H9 (cell line): ENCODE measurements around the gene GMNC. TPM values are rescaled to one million over a fixed set of nuclear protein-coding genes. Genes with fewer than 3 reads are reported as not detected.

Experiments used
- DNase-seq: peaks from one replicate; pipeline ENCODE4 v3.0.0-alpha.2; 2017
- H2AFZ ChIP-seq: one replicate; pipeline ENCODE4 v1.6.1; 2013; ENCODE audit warnings: mild to moderate bottlenecking, low read length, control low read depth, moderate library complexity
- H2AK5ac ChIP-seq: 2 replicates; pipeline ENCODE4 v1.6.1; 2013; ENCODE audit warnings: low read length, control low read depth, mixed read lengths; ENCODE audit not compliant: insufficient read length
- H2BK120ac ChIP-seq: one replicate; pipeline ENCODE4 v1.6.1; 2013; ENCODE audit warnings: low read depth, mild to moderate bottlenecking, low read length, control low read depth, inconsistent platforms; ENCODE audit not compliant: poor library complexity, severe bottlenecking
- H2BK12ac ChIP-seq: 2 replicates; pipeline ENCODE4 v1.6.1; 2013; ENCODE audit warnings: low read length, control low read depth, mixed read lengths, low read depth; ENCODE audit not compliant: insufficient read length
- H2BK15ac ChIP-seq: 2 replicates; pipeline ENCODE4 v1.6.1; 2013; ENCODE audit warnings: low read depth, low read length, control low read depth
- H2BK20ac ChIP-seq: one replicate; pipeline ENCODE4 v1.6.1; 2013; ENCODE audit warnings: low read depth, mild to moderate bottlenecking, low read length, control low read depth, inconsistent platforms; ENCODE audit not compliant: poor library complexity, severe bottlenecking
- H2BK5ac ChIP-seq: 2 replicates; pipeline ENCODE4 v1.6.1; 2013; ENCODE audit warnings: low read length, control low read depth, mixed read lengths; ENCODE audit not compliant: insufficient read length
- H3K14ac ChIP-seq: 2 replicates; pipeline ENCODE4 v1.6.1; 2013; ENCODE audit warnings: low read length, control low read depth; ENCODE audit not compliant: insufficient read depth
- H3K18ac ChIP-seq: 2 replicates; pipeline ENCODE4 v1.6.1; 2013; ENCODE audit warnings: low read depth, mild to moderate bottlenecking, mixed read lengths, low read length, control low read depth; ENCODE audit not compliant: insufficient read length
- H3K23ac ChIP-seq: 2 replicates; pipeline ENCODE4 v1.6.1; 2013; ENCODE audit warnings: low read length, control low read depth, mixed read lengths, low read depth; ENCODE audit not compliant: insufficient read length
- H3K23me2 ChIP-seq: 2 replicates; pipeline ENCODE4 v1.6.1; 2013; ENCODE audit warnings: low read depth, mild to moderate bottlenecking, mixed read lengths, low read length, control low read depth; ENCODE audit not compliant: insufficient read length, poor library complexity, severe bottlenecking
- H3K27ac ChIP-seq: 2 replicates; pipeline ENCODE4 v1.5.1; 2013; ENCODE audit warnings: low read length, control low read depth, mixed read lengths, low read depth; ENCODE audit not compliant: insufficient read length
- H3K27me3 ChIP-seq: 2 replicates; pipeline ENCODE4 v1.6.1; 2013; ENCODE audit warnings: low read length, control low read depth, inconsistent platforms; ENCODE audit not compliant: insufficient read depth
- H3K4ac ChIP-seq: 2 replicates; pipeline ENCODE4 v1.6.1; 2013; ENCODE audit warnings: low read depth, mild to moderate bottlenecking, control low read depth, inconsistent platforms, low read length, moderate library complexity
- H3K4me1 ChIP-seq: 2 replicates; pipeline ENCODE4 v1.6.1; 2013; ENCODE audit warnings: low read length, control low read depth, inconsistent platforms; ENCODE audit not compliant: insufficient read depth
- H3K4me2 ChIP-seq: 2 replicates; pipeline ENCODE4 v1.6.1; 2013; ENCODE audit warnings: low read length, control low read depth, mixed read lengths; ENCODE audit not compliant: insufficient read length, insufficient read depth
- H3K56ac ChIP-seq: 2 replicates; pipeline ENCODE4 v1.6.1; 2013; ENCODE audit warnings: low read depth, mild to moderate bottlenecking, mixed read lengths, low read length, control low read depth; ENCODE audit not compliant: insufficient read length
- H3K79me1 ChIP-seq: 2 replicates; pipeline ENCODE4 v1.6.1; 2013; ENCODE audit warnings: low read depth, mild to moderate bottlenecking, moderate library complexity, low read length, control low read depth, inconsistent platforms; ENCODE audit not compliant: insufficient read depth, poor library complexity, severe bottlenecking
- H3K79me2 ChIP-seq: 2 replicates; pipeline ENCODE4 v1.6.1; 2013; ENCODE audit warnings: low read length, control low read depth, inconsistent platforms; ENCODE audit not compliant: insufficient read depth
- H3K9ac ChIP-seq: 2 replicates; pipeline ENCODE4 v1.6.1; 2013; ENCODE audit warnings: low read length, control low read depth, mixed read lengths; ENCODE audit not compliant: insufficient read length; ENCODE audit errors: extremely low read depth
- H3K9me3 ChIP-seq: one replicate; pipeline ENCODE4 v1.6.1; 2013; ENCODE audit warnings: low read depth, low read length, inconsistent platforms; ENCODE audit not compliant: control insufficient read depth
- H3T11ph ChIP-seq: one replicate; pipeline ENCODE4 v1.6.1; 2013; ENCODE audit warnings: mild to moderate bottlenecking, low read length, control low read depth, inconsistent platforms
- H4K20me1 ChIP-seq: one replicate; pipeline ENCODE4 v1.6.1; 2013; ENCODE audit not compliant: control insufficient read depth, insufficient read length, insufficient read depth
- H4K5ac ChIP-seq: 2 replicates; pipeline ENCODE4 v1.6.1; 2013; ENCODE audit warnings: low read depth, mild to moderate bottlenecking, mixed read lengths, low read length, control low read depth; ENCODE audit not compliant: insufficient read length
- H4K8ac ChIP-seq: replicated peaks from 2 replicates; pipeline ENCODE4 v1.6.1; 2013; ENCODE audit warnings: low read length, control low read depth, mixed read lengths, low read depth; ENCODE audit not compliant: insufficient read length
- H4K91ac ChIP-seq: 2 replicates; pipeline ENCODE4 v1.6.1; 2013; ENCODE audit warnings: low read depth, mild to moderate bottlenecking, moderate library complexity, mixed read lengths, low read length, control low read depth; ENCODE audit not compliant: insufficient read length
- H3K27ac Mint-ChIP-seq, 3 experiments: 2 replicates in 2 of 3; 3 replicates in 1 of 3; pipeline ENCODE4 v1.8.0; 2020 to 2021; ENCODE audit warnings: mixed read lengths in 3 of 3, mild to moderate bottlenecking in 1 of 3, moderate library complexity in 1 of 3
- H3K27me3 Mint-ChIP-seq: 2 replicates; pipeline ENCODE4 v1.8.0; 2021; ENCODE audit warnings: low read depth, mild to moderate bottlenecking, moderate library complexity, mixed read lengths
- H3K36me3 Mint-ChIP-seq, 3 experiments: 2 replicates in 2 of 3; 3 replicates in 1 of 3; pipeline ENCODE4 v1.8.0; 2020 to 2021; ENCODE audit warnings: low read depth in 3 of 3, mixed read lengths in 3 of 3; ENCODE audit not compliant: insufficient read depth in 1 of 3
- H3K4me1 Mint-ChIP-seq, 2 experiments: 2 replicates each; pipeline ENCODE4 v1.8.0; 2020; ENCODE audit warnings: mixed read lengths in 2 of 2
- H3K4me3 Mint-ChIP-seq, 2 experiments: 2 replicates in 1 of 2; 3 replicates in 1 of 2; pipeline ENCODE4 v1.8.0; 2020 to 2021; ENCODE audit warnings: mild to moderate bottlenecking in 2 of 2, mixed read lengths in 2 of 2, moderate library complexity in 1 of 2
- H3K9me3 Mint-ChIP-seq, 2 experiments: 2 replicates in 1 of 2; 3 replicates in 1 of 2; pipeline ENCODE4 v1.8.0; 2020; ENCODE audit warnings: mild to moderate bottlenecking in 2 of 2, mixed read lengths in 2 of 2, moderate library complexity in 1 of 2
- CTCF ChIP-seq: fragments of 200-600 bp; sonication (generic); conservative IDR thresholded peaks from 3 replicates; pipeline ENCODE4 v1.8.0; 2021; ENCODE audit warnings: antibody characterized with exemption, mild to moderate bottlenecking
- WGBS: extraction: QIAGEN DNeasy Blood & Tissue Kit; methylation state at CpG from one replicate; pipeline ENCODE4 v1.1.7; 2013; ENCODE audit warnings: missing lambda C conversion rate, low lambda C conversion rate, mixed read lengths; ENCODE audit not compliant: insufficient read length; ENCODE audit errors: extremely low coverage; 5-methylcytosine and 5-hydroxymethylcytosine counted together
- total RNA-seq: library from RNA; stranded (reverse); gene quantifications from 2 replicates; pipeline ENCODE4 v1.2.1, GENCODE V29; 2021

The GMNC gene
- total RNA-seq, 1 experiment from 2014 or later, result not detected

DNA sequence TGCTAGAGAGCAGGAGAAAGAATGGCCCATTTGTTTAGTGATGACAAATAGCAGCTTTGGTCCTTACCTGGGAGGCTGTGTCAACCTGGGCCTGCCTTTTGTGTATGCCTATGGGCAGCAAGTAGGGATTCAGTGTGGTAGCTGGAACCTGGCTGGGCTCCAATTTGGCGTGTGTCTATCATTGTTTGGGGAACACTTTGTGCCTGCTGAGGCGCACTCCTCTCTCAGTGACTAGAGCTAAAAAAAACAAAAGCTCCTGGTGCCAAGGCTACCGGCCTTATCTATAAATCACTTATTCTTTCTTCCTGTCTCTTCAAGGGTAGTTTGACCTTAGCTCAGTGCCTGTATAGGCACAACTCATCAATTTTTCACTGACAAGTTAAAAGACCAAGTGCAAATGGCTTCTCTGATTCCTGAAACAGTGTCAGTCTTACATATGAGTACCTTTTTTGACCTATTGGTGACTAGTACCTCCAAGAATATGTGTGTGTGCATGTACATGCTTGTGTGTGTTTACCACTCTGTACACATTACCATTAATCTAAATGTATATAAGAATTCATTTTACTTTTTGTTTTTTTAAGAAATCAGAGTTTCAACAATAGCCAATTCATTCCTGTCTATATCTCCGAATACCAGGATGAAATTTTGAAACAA is 54.6 kb downstream of the GMNC start:
- no peak overlapping the region for H3K27ac ChIP-seq
- H4K20me1 ChIP-seq, result no peaks in the 10 kb centered on the region
- no peaks in the 10 kb centered on the region for H3K79me1 ChIP-seq
- Mint-ChIP-seq H3K27me3 (0 out of 2 replicates have a peak, but pooled peaks cover 2% of the 10 kb centered on the region), H3K36me3 (no peaks in the 10 kb centered on the region), H3K27ac (no peak overlapping the region), H3K9me3 (no peaks in the 10 kb centered on the region), H3K4me1 (peaks cover 0 to 3% of the 10 kb centered on the region in 2 experiments; a peak in 1 of 4 replicates), H3K4me3 (no peak overlapping the region)
- H3K9me3 ChIP-seq, result no peaks in the 10 kb centered on the region
- H2BK15ac ChIP-seq, result no peak overlapping the region
- no peak overlapping the region for H2AFZ ChIP-seq
- H2BK5ac ChIP-seq, result no peak overlapping the region
- H3K23me2 ChIP-seq, result no peaks in the 10 kb centered on the region
- H3K4me2 ChIP-seq, result no peak overlapping the region
- H4K5ac ChIP-seq, result no peak overlapping the region
- no peaks in the 10 kb centered on the region for H3K79me2 ChIP-seq
- no peak overlapping the region for H2BK20ac ChIP-seq
- no peak overlapping the region for H2BK12ac ChIP-seq
- H3T11ph ChIP-seq, result no peak overlapping the region
- H3K23ac ChIP-seq, result no peak overlapping the region
- H3K14ac ChIP-seq, result no peak overlapping the region
- no peak for DNase-seq
- H3K4ac ChIP-seq, result no peak overlapping the region
- no peak overlapping the region for H3K56ac ChIP-seq
- H4K8ac ChIP-seq, result no peak overlapping the region
- no peaks in the 10 kb centered on the region for H3K27me3 ChIP-seq
- H2AK5ac ChIP-seq, result no peak overlapping the region
- no peak overlapping the region for H4K91ac ChIP-seq
- no peak overlapping the region for H3K9ac ChIP-seq
- no peak overlapping the region for H2BK120ac ChIP-seq
- no CpG with 5 or more reads among the region's 4 CpGs for WGBS
- H3K4me1 ChIP-seq, result no peaks in the 10 kb centered on the region
- no peak overlapping the region for H3K18ac ChIP-seq
- no peak for TF ChIP-seq CTCF
